HK-2 (cell line): ENCODE data around the gene PRTN3.
"Not testable (repeated sequence)": the region's sequence is repeated elsewhere in the genome, so short reads cannot be mapped to it uniquely, and the experiment has no call there.

Source experiments
- DNase-seq: peaks from one replicate; pipeline ENCODE4 v3.0.0-alpha.2; 2018; ENCODE audit not compliant: unreplicated experiment

The PRTN3 gene

DNA sequence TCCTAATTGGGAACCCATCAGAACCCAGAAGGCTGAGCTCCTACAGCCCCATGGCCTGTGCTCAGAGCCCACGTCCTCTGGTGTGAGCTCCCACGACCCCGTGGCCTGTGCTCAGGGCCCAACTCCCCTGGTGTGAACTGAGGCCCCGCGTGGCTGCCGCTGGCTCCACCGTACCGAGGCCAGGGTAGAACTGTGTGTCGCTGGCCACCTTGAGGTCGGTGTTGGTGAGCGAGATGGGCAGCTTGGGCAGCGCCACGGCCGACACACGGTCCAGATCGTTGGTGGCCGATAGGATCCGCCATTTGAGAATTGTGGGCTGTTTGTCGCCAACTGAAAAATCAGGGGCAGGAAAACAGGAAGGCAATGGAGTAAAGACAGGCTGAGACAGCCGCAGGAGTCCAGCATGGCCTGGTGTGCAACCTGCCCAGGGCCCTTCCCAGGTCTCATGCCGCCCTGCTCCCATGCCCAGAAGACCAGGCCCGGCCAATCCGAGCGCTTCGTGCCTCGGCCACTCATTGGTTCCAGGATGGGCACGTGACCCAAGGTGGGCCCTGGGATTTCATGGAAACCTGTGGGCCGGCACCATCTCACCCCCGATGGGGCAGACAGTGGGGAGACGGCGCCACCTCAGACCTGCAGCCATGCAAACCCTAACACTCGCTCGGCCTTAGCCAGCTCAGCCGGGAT, 40.7 kb downstream of the PRTN3 start:
- DNase-seq = no peak

DNA sequence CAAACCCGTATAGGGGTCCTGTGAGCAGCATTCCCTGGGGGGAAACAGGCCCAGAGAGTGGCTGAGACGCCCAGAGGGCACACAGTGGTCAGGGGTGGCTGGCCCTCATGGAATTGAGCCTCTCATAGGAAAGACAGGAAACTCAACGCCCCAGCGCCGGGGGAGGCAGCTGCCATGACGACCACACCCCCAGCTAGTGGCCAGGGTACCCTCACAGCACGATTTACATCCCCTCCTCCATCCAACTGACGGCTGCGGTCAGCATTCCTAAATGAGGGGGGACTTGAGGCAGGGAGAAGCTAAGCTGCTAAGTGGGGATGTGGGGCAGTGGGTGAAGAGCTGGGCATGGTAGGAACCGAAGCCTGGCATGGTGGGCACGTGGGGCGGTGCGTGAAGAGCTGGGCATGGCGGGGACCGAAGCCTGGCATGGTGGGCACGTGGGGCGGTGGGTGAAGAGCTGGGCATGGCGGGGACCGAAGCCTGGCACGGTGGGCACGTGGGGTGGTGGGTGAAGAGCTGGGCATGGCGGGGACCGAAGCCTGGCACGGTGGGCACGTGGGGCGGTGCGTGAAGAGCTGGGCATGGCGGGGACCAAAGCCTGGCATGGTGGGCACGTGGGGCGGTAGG, 42.2 kb downstream of the PRTN3 start:
- DNase-seq = no peak

DNA sequence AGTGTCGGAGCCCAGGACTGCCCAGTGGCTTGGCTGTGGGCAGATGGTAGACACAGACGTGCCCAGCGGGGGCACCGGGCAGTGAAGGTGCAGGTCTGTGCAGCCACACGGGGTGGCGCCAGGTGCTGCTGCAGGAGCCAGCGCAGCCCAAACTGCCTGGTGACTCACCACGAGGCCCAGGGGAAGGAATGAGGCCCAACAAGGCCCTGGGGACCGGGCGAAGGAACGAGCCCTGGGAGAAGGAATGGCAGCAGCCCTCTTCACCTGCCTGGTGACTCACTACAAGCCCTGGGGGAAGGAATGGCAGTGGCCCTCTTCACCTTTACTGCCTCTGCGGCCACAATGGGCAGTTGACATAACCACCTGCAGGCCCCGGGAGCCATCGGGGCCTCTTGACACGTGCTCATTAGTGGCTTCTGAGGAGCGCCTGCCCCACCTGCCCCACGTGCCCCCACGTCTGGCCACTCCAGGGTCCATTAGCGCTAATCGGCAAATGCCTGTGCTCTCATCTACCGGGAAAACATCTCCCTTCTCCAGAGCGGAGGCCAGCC, 42.9 kb downstream of the PRTN3 start:
- DNase-seq = peak; percentile 88

DNA sequence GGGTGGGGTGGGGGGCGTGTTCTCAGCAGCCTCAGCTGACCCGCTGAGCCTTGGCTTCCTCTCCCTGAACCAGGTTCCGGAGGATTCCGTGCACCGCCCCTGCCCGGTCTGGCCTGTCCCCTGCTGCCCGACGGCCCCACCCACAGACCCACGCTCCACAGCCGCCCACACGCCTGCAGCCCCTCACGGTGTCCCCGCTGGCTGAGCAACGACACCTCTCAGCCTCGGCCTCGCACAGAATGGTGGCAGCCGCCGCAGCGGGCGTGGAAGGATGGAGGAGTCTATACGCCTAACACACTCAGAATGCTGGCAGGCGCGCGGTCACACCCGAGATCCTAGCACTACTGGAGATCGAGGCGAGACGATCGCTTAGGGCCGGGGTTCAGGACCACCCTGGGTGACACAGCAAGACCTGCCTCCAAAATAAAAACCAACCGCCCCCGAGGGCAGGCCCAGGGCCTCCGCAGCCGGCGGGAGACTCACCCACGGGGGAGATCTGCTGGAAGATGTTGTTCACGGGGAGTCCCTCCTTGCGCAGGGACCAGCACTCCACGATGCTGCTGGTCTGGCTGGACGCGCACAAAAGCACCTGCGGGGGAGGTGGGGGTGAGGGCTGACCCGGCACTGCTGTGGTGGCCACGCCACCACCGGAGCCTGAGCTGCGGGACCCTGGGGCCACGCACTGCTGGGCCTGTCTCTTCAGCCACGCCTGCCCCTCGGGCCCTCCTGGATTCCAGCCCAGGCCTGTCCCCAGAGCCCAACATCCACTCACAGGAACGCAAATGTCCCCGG, 43.8 kb downstream of the PRTN3 start:
- DNase-seq = no peak

DNA sequence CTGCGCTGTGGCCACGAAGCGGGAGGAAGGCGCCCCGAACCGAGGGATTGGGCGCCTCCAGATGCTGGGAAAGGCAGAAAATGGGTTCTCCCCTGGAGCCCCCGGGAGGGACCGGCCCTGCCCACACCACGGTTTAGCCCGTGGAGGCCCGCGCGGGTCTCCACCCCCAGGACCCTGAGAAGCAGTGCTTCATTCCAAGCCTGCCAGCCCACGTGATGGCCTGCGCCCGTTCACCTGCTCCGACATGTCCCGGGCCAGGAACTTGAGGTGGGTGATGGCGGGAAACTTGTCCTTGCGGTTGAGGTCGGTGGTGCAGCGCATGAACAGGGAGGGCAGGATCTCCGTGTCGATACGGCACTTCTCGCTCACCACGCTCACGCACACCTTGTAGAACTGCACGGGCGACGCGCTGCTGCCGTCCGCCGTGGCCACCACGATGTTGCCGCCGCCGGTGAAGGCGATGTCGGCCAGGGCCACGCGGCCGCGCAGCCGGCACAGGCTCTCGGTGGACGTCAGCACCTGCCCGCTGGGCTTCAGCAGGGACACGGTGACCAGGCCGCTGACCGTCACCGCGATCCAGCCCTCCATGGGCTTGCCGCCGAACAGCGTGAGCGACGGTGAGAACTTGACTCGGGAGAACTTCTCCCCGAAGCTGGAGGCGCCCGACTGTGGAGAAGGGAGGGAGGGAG, 44.9 kb downstream of the PRTN3 start:
- no peak for DNase-seq

DNA sequence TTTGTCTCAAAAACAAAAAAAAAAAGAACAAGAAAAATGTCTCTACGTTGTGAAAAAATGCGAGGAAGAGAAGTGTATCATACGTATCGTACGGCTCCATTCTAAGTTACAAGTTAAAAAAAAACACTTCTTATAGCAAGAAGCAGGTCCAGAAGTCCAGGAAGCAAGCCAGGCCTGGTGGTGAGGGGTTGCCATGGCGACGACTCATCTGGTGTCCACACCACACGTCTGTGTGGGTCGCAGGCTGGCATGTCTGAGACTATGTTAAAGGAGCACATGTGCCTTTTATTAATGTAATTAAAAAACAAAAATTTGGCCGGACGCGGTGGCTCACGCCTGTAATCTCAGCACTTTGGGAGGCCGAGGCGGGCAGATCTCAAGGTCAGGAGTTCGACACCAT, 46.3 kb downstream of the PRTN3 start:
- DNase-seq = no peak

DNA sequence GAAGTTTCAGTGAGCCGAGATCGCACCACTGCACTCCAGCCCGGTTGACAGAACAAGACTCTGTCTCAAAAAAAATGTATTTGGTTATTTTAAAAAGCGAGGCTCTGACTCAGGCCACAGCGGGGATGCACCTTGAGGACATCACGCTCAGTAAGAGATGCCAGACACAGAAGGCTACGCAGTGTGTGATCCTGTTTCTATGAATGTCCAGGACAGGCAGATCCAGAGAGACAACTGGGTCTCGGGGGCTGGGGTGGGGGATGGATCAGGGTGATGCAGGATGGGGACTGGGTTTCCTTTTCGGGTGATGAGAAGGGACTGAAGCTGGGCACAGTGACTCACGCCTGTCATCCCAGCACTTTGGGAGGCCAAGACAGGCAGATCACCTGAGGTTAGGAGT, 46.8 kb downstream of the PRTN3 start:
- no peak for DNase-seq

DNA sequence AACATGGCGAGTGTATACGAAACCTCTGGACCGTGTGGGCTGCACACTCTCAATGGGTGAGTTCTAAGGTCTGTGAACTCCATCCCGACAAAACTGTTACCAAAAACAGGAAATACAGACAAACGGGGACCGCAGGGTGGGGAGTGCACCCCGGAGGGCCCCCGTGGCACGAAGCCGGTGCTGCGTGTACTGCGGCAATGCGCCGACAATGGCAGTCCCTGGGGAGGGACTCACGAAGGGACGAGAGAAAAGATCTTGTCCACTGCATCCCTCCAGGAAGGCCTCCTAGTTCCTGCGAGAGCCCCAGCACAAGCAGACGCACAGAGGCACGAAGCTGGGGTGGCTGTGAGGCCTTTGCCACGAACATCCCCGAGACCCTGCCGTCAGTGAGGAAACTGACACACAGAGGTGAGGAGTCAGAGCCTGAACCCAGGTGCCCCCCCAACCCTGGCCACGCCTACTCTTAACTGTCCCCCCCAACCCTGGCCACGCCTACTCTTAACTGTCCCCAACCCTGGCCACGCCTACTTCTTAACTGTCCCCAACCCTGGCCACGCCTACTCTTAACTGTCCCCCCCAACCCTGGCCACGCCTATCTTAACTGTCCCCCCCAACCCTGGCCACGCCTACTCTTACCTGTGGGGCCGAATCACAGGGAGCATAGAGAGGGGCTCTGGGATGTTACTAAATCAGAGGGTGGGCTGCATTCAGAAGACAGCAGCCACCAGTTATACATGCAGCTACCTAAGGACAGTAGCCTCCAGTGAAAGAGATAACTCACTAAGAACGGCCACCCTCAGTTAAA, 48.0 kb downstream of the PRTN3 start:
- DNase-seq = no peak

DNA sequence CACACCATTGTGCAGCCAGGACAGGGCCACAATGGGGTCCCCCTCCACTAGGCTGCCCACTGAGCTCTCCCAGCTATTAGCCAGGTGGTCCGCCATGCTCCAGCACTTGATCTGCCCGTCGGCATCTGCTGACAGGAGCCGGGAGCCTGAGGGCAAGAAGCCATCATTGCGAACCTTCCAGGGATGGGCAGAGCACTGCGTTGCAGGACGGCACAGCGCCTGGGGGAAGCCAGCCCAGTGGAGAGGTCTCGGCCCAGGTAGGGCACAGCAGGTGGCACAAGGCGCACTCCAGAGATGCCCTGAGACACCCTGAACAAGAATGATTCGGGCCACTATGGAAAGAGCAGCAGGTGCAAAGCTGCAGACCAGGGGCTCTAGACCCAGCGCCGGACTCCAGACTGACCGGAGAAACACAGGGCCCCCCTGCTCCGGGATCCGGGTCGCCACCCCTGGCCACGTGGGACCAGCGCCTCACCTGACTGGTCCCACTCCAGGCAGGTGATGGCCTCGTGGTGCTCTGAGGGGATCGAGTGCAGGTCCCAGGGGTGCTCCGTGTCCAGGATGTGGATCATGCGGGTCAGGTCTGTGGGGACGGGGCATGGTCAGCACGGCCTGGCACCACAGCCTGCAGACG, 49.0 kb downstream of the PRTN3 start:
- DNase-seq = no peak

DNA sequence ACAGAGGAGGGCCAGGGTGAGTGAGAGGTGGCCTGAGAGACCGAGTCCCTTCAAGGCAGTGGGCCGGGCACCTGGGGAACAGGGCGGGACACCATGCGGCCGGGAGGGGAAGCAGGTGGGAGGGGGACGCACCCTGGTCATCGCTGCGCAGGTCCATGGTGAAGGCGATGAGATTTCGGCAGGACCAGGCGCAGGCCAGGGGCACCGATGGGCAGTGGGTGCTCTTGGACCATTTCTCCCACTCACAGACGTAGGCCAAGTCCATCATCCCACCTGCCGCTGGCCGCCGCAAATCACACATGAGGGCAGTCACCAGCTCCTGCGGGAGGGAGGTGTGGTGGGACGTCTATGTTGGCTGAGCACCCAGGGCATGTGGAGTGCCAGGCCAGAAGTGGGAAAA, 50.0 kb downstream of the PRTN3 start:
- DNase-seq = no peak

DNA sequence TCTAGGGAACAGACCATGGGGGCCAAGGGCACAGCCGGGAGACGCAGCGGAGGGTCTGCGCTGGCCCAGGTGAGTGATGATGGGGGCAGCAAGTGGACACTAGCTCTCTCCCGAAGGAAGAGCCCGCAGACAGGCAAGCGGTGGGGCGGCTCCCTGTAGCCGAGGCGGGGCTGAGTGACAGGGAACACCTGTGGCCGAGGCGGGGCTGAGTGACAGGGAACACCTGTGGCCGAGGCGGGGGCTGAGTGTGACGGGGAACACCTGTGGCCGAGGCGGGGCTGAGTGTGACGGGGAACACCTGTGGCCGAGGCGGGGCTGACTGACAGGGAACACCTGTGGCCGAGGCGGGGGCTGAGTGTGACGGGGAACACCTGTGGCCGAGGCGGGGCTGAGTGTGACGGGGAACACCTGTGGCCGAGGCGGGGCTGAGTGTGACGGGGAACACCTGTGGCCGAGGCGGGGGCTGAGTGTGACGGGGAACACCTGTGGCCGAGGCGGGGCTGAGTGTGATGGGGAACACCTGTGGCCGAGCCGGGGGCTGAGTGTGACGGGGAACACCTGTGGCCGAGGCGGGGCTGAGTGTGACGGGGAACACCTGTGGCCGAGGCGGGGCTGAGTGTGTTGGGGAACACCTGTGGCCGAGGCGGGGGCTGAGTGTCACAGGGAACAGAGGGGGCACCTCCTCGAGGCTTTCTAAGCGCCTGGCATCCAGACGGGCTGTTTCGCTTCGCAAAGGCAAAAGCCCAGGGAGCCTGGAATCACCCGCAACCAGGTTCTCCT, 50.8 kb downstream of the PRTN3 start:
- DNase-seq = not testable (repeated sequence)

DNA sequence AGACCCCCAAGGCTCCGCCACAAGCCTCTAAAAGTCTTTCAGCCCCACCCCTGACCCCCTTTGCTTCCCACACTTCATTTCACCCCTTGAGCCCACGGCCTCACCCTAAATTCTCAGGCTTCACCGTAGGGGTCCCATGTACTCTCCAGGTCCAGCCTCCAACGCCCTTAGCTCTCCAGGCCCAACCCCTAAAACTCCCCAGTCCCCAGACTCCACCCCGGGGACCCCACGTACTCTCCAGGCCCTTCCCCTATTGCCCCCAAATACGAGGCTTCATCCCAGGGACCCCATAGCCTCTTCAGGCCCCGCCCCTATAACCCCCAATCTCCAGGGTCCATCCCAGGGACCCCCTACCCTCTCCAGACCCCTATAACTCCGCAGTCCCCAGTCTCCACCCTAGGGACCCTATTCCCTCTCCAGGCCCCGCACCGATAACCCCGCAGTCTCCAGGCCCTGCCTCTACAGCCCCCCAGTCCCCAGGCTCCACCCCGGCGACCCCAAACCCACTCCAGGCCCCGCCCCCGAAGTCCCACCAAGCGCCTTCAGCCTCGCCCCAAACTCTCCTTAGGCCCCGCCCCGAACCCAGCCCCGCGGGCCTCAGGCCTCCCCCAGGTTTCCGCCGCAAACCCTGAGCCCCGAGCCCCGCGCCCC, 51.6 kb downstream of the PRTN3 start:
- DNase-seq = no peak

DNA sequence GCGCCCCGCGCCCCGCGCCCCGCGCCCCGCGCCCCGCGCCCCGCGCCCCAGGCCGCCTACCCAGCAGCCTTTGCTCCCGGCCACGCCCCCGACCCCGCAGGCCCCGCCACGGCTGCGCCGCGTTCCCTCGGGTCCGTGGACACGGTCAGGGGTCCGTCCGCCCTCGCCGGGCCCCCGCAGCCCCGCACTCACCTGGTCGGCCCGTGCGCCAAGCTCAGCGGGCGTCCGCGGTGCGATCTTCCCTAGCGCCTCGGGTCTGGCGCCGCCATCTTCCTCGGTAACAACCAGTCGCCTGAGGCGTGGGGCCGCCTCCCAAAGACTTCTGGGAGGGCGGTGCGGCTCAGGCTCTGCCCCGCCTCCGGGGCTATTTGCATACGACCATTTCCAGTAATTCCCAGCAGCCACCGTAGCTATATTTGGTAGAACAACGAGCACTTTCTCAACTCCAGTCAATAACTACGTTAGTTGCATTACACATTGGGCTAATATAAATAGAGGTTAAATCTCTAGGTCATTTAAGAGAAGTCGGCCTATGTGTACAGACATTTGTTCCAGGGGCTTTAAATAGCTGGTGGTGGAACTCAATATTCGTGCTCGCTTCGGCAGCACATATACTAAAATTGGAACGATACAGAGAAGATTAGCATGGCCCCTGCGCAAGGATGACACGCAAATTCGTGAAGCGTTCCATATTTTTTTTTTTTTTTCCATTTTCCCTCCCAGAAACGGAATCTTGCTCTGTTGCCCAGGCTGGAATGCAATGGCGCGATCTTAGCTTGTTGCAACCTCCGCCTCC, 52.3 kb downstream of the PRTN3 start, which contains the start of the genes MED16 and RNU6-9:
Gene MED16, minus strand, starts transcription at position 294 of the 796 bp plus-strand sequence. CDS start 2,056 bp downstream, outside the sequence.
Gene RNU6-9, plus strand, starts transcription at position 591 of the 796 bp plus-strand sequence.
- DNase-seq = peak; percentile 87

DNA sequence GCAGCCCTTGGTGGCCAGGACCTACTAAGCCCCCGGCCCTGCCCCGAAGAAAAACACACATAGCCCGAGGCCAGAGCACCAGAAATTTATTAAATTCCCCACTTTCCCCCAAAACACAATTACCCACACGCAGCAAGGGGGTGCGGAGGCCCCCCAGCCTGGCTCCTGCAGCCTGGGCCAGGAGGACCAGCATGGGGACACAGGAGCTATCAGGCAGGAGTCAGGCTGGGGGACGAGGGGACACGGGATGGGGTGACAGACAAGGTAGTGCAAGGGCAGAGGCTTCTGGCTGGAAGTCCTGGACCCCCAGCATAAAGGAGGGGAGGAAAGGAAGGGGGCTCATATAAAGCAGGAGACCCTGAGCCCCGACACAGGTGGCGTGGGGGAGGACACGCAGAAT, 55.6 kb downstream of the PRTN3 start:
- DNase-seq = no peak

DNA sequence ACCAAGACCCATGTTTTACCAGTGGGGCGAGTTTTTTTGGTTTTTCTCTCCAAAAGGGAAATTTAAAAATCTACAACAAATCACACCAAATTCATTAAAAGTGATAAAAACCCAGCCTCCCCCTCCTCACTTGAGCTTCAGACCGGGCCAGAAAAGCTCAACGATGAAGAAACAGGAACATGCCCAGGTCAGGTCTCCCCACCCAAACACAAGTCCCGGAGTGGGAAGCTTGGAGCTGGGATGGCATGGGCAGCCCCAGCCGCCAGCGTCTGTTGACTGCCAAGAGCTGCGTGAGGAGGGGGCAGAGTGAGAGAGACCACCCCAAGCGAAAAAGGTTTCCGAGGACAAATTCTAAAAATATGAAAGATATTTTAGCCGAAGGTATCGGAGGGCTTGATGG, 56.2 kb downstream of the PRTN3 start:
- no peak for DNase-seq

DNA sequence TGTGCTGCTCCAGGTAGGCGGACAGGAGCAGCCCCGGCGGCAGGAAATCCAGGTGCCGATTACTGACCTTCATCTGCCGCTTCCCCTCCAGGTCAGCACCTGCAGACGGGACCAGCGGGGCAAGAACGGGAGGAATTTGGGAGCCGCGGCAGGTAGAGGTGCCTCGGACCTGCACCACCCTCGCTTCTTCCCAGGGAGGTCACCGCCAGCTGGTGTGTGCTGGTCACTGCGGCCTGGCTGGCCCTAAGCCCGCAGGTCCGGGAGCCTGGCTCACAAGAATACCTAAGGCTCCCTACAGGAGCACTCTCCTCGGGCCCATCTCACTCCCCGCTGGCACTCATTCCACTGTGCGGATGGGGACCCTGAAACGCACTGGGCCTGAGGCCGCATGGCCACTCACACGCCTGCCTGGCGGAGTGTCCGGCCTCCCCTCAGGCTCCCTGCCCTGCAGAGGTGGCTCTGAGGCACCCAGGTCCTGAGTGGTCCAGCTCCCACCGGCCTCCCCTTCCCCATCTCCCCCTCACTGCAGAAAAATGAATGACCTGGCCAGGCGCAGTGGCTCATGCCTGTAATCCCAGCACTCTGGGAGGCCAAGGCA, 56.7 kb downstream of the PRTN3 start:
- no peak for DNase-seq
